GM21367 (cell line): ENCODE measurements around the gene IFITM1.
"Not testable (repeated sequence)": the region's sequence is repeated elsewhere in the genome, so short reads cannot be mapped to it uniquely, and the experiment has no call there.

Experiments used
- ATAC-seq: cut with Tn5 transposase; IDR thresholded peaks from one replicate; pipeline ENCODE4 v1.9.1; 2021; ENCODE audit not compliant: unreplicated experiment

IFITM1 gene

DNA sequence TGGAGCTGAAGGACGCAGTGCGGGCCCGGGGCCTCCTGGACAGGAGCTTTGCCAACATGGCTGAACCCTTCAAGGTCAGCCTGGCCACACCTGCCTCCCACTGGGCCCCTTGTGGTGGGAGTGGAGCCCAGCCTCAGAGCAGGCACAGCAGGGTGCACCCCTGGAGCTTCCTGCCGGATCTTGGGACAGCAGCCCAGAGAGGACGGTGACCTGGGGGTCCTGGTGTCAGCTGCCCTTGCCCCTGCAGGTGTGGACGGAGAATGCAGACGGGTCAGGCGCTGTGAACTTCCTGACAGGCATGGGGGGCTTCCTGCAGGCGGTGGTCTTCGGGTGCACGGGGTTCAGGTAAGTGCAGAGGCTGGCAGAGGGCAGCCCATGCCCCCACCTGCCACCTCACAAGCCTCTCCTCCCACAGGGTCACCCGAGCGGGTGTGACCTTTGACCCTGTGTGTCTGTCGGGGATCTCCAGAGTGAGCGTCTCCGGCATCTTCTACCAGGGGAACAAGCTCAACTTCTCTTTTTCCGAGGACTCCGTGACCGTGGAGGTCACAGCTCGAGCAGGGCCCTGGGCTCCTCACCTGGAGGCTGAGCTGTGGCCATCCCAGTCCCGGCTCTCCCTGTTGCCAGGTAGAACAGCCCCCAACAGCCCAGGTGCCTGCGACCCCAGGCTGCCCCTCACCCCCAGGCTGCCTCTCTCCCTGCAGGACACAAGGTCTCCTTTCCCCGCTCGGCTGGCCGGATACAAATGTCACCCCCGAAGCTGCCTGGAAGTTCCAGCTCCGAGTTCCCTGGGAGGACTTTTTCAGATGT lies 19.8 kb upstream of the IFITM1 start:
- no peak for ATAC-seq

DNA sequence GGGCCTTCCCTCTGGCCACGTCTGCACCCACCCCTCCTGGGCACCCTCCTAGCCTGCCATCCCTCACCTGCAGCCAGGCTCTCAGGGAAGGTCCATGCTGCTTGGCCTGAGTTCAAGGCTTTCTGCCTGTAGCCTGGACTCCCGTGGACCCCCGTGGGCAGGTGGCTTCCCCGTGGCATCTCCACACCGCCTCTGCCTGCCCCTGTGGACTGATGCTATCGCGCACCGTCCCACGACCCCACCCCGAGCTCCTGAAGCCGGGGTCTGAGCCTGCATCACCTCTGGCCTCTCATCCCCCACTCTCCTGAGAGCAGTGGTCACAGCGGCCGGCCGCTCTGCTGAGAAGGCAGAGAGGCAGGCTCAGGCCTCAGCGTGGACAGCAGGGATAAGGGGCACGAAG lies 19.1 kb upstream of the IFITM1 start:
- no peak for ATAC-seq

DNA sequence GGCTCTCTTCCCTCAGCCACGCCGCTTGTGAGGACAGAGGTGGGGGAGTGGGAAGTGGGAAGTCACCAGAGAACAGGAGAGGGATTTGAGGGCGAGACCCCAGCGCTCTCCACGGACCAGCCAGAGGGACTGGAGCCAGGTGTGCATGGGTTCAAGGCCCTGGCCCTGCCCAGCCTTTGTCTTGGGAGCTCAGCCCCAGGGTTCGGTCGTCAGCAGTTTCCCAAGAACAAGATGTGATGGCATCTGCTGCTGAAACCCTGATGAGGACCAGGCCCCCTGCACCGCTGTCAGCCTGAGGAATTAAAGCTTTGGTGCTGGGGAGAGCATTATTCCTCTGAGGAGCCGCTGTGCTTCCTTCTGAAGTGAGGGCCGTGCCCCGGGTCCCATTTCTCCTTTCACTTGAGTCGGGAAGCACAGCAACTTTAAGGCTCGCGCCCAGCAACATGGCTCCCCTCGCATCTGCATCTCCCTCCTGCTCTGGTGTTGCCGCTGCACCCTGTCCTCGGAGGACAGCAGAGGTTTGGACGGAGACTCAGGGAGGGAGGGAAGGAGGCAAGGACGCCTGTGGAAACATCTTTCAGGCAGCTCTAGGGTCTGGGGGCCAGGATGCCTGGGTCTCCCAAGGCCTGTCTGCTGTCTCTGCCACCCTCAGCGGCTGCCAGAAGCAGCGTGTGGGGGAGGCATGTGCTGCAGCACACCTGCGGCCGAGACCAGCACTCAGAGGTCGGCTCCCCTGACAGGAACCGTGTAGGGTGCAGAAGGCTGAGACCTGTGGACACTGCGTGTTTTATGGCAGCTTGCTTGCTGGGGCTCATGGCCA lies 18.3 kb upstream of the IFITM1 start:
- ATAC-seq, result no peak

DNA sequence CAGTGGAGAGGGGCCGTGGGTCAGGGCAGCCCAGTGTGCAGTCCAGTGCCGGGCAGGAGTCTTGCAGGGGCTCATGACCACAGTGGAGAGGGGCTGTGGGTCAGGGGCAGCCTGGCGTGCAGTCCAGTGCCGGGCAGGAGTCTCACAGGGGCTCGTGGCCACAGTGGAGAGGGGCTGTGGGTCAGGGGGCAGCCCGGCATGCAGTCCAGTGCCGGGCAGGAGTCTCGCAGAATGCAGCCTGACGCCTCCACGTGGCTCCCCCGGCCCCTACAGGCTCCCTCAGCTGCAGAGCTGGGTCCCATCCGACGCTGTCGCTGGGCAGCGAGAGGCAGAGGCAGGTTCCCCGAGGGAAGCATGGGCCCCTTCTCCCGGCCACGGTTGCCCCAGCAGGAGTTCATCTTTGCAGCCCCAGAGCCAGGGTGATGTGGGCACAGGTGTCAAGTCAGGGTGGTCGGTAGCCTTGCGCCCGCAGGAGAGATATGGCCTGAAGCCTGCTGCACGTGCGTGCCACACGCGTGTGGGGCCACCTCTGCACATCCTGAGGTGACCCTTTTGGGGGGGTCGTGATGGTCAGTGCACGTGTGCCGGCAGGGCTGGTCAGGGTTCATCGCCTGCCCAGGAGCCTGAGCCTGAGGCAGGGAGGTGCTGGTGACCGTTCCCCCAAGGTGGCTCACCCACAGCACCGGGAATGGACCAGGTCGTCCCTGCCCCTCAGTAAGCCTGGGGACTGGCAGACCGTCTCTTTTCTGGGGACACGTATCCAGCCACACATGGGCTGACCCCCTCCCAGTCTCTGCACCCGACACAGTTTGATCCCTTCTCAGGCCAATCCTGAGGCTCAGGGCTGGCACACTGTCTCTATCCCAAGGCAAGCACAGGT lies 17.4 kb upstream of the IFITM1 start:
- no peak for ATAC-seq

DNA sequence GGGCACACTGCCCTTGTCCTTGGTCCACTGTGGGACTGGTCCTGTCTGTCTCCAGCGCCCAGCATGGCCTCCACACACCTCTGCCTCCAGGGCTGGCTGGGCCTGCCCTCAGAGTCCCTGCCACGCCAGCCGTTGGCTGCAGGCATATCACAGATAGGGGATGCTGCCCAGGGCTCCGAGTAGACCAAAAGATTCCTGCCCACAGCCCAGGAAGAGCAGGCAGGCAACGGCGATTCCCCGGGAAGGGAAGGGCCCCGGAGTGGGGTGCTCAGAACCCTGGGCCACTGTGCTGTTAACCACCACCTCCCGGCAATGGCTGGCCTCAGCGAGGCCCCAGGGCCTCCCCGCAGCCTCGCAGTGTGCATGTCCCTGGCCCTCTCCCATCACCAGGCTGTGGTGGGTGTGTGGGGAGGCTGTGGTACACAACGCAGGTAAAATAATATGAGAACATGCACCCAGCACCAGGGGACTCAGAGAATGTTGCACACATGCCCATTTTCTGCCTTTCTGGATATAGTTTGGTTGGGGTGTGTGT lies 16.7 kb upstream of the IFITM1 start:
- no peak for ATAC-seq

DNA sequence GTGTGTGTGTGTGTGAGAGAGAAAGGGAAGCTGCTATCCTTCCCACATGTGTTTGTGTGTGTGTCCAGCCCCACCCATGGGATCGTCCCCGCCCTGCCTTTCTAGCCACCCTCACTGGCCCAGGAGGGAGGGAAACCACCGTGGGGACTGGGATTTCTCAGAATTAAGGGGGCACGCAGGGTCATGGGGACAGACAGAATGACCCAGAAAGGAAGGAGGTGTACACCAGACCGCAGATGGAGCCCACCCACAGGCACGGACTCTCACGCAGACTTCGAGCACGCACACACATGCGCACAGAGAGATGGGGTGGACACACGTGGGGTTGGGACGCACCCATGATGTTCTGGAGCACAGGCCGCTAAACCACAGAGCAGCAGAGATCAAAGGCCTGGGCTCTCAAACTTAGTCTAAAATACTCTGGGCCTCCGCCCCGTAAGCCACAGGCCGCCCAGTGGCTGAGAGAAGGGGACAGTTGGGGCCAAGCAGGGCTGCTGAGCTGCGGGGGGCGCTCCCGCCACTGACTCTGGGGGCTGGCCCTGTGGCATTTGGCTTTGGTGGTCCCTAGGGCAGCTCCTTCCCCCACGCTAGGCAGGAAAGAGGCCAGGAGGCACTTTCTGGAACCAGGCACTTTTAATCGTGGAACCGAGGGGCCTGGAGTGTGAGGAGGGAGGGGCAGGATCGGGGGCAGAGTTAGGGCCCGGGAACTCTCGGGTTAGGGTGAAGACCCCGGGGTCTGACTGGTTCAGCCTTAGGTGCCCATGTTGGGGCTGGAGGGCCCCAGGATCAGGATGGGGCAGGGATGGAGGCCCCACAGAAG lies 16.0 kb upstream of the IFITM1 start:
- no peak for ATAC-seq

DNA sequence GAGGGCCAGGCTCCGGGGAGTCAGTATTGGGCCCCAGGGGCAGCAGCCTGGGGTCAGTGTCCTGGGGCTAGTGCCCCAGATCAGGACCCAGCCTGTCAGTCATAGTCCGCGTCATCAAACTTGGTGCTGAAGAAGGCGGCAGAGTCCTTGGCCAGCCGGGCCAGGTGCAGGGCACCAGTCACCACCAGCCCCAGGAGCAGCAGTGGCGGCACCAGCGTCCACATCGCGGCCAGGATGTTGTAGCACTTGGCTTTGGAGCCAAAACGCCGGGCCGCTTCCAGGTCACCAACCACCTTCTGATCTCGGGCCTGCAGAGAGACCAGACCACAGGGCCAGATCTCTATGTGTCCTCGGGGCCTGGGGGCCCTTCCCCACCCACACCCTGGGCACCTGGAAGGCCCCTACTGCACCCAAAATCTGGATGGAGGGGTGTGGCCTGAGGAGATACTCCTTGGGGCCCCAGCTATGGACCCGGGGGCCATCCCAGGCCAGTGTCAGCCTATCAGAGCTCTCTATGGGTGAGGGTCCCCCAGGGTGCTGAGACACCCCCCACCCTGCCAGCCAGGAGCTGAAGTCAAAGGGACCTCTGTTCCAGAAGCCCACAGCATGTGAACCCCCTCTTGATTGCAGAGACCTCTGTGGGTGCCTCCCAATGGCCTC lies 15.3 kb upstream of the IFITM1 start:
- no peak for ATAC-seq

DNA sequence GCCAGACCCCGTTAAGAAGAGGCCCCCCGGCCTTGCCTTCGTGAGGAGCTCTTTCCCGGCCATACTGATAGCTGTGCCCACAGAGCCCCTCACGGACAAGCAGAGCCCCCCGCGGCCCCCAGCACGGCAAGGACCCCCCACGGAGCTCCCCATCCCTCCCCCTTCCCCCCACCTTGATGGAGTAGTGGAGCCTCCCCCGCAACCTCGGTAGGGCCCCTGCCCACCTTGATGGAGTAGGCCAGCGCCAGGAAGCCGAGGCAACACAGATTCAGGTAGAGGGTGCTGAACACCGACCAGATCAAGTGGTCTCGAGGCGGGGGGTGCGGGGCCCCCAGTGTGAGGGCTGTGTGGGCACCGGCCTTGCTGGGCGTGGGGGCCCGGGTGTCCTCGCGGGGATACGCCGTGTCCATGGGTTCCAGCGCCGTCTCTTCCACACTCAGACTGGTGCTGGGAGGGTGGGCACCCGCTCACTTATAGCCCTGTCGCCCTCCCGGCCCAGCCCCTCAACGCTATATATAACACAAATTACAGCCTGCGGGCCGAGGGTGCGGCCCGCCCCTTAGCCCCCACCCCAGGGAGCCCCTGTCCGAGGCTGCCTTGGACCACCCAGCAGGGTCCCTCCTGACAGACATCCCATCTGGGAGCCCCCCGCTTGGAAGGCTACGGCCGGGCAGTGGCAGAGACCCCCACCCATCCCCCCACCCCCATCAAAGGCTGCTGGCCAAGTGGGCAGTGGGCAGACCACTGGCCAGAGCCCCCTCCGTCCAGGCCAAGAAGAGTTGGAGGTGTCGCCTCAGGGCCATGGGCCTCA lies 14.6 kb upstream of the IFITM1 start, which contains the start of gene IFITM5:
TSS of gene IFITM5 (minus strand) at position 446 of the 811 bp plus-strand sequence. CDS start at position 410, 36 bp downstream.
- ATAC-seq, result no peak

DNA sequence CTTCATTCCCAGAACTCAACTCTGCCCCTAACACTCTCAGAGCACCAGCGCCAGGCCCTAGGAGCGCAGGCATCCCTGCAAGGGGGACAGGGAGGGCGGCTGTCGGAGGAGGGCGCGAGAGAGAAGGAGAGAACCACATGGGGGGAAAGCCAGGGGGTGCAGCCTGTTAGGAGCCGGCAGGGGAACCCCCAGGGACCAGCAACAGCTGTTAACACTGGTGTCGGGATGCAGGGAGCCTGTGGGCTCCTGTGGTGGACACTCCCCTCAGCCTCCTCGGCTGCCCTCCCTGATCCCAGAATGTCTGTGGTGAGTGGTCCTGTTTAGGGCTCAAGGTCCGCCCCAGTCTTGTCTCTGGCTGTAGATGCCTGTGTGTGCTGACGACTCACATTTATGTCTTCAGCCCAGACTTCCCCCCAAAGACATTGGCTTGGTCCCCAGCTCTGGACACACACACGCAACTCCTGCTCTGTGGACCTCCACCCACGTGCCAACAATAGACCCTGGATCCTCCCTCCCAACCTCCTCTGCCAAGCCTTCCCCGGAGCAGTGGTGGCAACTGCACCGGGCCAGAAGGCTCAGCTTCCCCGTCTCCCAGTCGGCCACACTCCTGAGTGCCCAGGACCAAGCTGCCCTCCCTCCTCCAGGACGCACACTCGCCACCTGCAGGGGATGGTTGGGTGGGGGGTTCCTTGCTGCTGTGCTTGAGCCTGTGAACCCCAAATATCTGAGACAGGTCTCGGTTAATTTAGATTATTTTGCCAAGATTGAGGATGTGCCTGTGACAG lies 13.7 kb upstream of the IFITM1 start:
- no peak for ATAC-seq

DNA sequence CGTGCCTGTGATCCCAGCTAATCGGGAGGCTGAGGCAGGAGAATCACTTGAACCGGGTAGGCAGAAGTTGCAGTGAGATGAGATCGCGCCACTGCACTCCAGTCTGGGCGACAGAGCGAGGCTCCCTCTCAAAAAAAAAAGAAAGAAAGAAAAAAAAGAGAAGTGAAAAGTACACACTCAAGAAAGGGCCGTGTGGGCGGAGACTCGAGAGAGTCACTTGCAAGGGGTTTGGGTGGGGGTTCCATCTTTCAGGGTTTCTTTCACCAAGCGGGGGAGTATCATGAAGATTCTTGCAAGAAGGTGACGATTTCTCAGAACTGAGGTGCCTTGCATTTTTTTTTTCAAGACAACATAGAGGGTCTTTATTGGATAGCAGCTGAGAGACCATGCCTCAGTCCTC lies 10.5 kb upstream of the IFITM1 start:
- ATAC-seq, result no peak

DNA sequence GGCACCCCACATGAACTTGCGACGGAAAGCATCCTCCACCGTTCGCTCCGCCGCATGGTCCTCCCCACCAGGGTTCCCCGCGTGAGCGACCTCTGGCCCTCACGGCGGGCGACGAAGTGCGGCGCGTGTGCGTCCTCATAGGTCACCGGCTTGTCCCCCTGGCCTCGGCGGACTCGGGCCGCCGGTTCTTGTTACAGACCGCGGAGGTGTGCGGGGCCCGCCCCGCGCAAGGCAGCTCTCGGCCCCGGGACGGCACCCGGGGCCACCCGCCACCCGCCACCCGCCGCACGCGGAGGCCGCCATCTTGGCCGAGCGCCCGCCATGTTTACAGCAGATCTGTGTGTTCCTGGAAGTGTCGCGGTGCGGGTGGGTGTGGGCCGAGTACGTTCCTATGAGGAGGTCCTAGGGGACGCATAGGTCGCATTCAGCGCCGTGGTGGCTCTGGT lies 9.8 kb upstream of the IFITM1 start:
- no peak for ATAC-seq

DNA sequence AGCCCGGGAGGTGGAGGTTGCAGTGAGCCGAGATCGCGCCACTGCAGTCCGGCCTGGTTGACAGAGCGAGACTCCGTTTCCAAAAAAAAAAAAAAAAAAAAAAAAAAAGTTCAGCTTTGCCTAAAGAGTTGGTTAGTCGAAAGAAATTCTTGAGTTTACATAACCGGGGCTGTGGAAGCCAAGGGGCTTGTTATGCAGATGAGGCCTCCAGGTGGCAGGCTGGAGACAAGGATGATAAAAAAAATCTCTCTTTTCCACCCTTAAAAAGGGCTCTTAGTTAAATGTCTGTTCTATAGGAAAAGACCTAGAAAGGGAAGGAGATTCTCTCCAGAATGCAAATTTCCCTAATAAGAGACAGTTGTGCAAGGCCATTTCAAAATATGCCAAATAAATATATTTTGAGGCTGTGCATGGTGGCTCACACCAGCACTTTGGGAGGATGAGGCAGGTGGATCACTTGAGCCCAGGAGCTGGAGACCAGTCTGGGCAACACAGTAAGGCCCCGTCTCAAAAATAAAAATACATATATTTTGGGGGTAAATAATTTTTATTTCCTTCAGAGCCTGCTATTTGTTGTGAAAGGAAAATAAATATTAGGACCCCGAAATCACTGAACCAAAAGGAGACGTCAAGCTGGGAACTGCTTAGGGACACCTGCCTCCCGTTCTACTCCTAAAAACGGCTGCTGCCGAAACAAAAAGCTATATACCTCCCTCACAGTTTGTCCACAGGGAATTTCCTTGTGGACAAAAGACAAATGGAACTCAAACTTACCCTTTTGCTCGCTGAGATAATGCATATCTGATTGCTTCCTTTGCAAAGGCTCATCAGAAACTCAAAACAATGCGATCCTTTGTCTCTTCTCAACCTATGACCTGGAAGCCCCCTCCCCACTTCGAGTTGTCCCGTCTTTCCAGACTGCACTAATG lies 8.7 kb upstream of the IFITM1 start:
- no peak for ATAC-seq

DNA sequence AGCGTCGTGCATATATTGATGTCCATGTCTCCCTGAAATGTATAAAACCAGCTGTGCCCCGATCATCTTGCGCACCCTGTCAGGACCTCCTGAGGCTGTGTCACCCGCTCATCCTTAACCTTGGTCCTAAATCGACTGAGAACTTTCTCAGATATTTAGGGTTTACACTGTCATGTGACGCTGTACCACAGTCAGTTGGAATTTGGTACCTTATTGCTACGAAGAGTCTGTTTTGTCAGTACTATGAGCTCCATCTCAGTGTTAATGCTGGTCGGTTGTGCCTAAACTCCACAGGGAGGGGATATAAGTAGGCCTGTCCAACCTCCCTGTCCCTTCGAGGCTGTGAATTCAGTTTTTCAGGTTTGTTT lies 8.0 kb upstream of the IFITM1 start:
- no peak for ATAC-seq

DNA sequence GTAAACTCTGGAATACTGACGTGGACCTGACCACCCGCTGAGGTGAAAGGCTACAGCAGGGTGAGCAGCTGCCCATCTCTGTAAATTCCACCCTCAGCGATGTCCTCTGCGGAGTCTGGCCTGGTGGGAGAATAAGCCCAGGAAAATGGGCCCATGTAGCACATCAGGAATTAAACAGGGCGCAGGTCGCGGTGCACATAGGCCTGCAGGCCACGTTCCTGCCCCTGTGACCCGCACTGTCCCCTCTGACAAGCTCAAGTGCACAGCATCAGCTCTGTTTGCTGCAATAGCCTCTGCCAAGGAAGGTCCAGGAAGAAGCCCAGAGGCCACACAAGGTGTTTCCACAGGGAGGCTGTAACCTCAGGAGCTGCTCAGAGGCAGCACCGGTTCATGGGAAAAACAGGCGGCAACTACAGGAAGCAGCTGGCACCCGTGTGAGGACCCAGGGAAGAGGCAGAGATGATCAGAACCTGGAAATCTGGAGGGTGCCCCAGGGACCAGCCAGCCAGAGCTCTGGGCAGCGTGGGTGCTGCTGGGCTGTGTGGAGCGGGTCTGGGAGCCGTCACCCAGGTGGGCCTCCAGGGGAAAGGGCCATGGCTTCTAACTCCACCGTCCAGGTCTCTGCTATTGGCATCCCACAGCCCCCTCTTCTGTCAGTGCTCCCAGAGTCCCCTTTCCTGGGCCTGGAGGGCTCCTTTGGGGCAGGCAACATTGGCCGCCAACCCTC lies 7.0 kb upstream of the IFITM1 start:
- ATAC-seq, result no peak

DNA sequence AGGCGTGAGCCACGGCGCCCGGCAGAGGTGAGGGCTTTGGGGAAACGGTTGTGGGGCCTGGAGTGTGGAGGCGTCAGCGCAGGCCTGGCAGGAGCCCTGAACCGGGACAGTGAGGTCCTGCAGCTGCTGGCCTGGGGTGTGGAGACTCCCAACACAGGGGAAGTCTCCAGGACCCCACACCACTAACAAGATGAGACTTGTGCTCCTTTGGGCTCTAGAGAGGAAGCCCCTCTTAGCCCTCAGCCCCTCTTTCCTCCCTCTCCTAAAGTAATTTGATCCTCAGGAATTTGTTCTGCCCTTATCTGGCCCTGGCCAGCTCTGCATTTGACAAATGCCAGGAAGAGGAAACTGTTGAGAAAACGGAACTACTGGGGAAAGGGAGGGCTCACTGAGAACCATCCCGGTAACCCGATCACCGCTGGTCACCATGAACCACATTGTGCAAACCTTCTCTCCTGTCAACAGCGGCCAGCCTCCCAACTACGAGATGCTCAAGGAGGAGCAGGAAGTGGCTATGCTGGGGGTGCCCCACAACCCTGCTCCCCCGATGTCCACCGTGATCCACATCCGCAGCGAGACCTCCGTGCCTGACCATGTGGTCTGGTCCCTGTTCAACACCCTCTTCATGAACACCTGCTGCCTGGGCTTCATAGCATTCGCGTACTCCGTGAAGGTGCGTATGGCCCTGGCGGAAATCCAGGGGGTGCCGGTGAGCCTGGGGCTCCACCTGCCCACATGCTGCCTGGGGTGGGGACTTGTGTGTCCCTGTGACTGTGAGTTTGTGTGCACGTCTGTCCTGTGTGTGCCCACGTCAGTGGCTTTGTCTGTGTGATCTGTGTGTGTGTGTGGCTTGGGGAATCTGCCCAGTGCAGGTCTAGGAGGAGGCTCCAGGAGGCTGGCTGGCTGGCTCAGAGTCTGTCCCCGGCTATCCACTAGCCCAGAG lies 5.8 kb upstream of the IFITM1 start, which contains the start of gene IFITM2:
TSS of gene IFITM2 (plus strand) at position 51 of the 943 bp plus-strand sequence. CDS start at position 428, 377 bp downstream.
- not testable (repeated sequence) for ATAC-seq
